HG03354 (cell line): Measurements from ENCODE around the gene SMIM43.

Experiments
- ATAC-seq: cut with Tn5 transposase; IDR thresholded peaks from one replicate; pipeline ENCODE4 v1.9.1; 2021; ENCODE audit warnings: mild to moderate bottlenecking; ENCODE audit not compliant: unreplicated experiment, poor library complexity, severe bottlenecking

SMIM43 gene

GRCh38 chr4:121764702-121765367 is at the start of gene SMIM43:
TSS of gene SMIM43 (minus strand) at chr4:121765164. CDS start at chr4:121765105, 59 bp downstream.
- no peak for ATAC-seq

- no peak for ATAC-seq
These were observed 49.8 kb upstream of the SMIM43 start for GRCh38 chr4:121814756-121815155.

GRCh38 chr4:121811122-121811521 is 46.2 kb upstream of the SMIM43 start:
- ATAC-seq: no peak

GRCh38 chr4:121806411-121806810 is 41.4 kb upstream of the SMIM43 start:
- ATAC-seq: no peak

GRCh38 chr4:121801715-121802075 is 36.7 kb upstream of the SMIM43 start:
- no peak for ATAC-seq

- ATAC-seq: peak; percentile 85
These were observed 36.2 kb upstream of the SMIM43 start, which contains the start of gene EXOSC9 for GRCh38 chr4:121800961-121801714. TSS of gene EXOSC9 (plus strand) at chr4:121801323. CDS start at chr4:121801425, 102 bp downstream.

GRCh38 chr4:121800638-121800960 is 35.6 kb upstream of the SMIM43 start:
- peak; percentile 5 for ATAC-seq

- no peak for ATAC-seq
These were observed 35.0 kb upstream of the SMIM43 start for GRCh38 chr4:121799867-121800501.

- no peak for ATAC-seq
These were observed 34.4 kb upstream of the SMIM43 start for GRCh38 chr4:121799208-121799823.

GRCh38 chr4:121796283-121796682 is 31.3 kb upstream of the SMIM43 start:
- ATAC-seq: no peak

- no peak for ATAC-seq
These were observed 29.7 kb upstream of the SMIM43 start for GRCh38 chr4:121794505-121795188.

GRCh38 chr4:121792966-121793365 is 28.0 kb upstream of the SMIM43 start:
- no peak for ATAC-seq

- no peak for ATAC-seq
These were observed 26.5 kb upstream of the SMIM43 start for GRCh38 chr4:121791481-121791880.

- ATAC-seq: no peak
These were observed 26.0 kb upstream of the SMIM43 start for GRCh38 chr4:121790976-121791375.

- ATAC-seq: no peak
These were observed 25.2 kb upstream of the SMIM43 start for GRCh38 chr4:121789960-121790829.

- ATAC-seq: no peak
These were observed 24.5 kb upstream of the SMIM43 start for GRCh38 chr4:121789455-121789854.

- peak; percentile 87 for ATAC-seq
These were observed 23.9 kb upstream of the SMIM43 start for GRCh38 chr4:121788896-121789295.

- no peak for ATAC-seq
These were observed 21.3 kb upstream of the SMIM43 start for GRCh38 chr4:121786221-121786620.

- ATAC-seq: no peak
These were observed 20.5 kb upstream of the SMIM43 start for GRCh38 chr4:121785479-121785878.
